ENCODE data around the gene MAML2.
A peak's percentile ranks its signal among the peaks of the same experiment; 100 is the strongest.

MAML2 gene

GRCh38 chr11:95984072-95984471 is 358.9 kb downstream of the MAML2 start:
- H3K4me3 ChIP-seq (ENCODE audit: low read length) = no peak overlapping the region
- no peak for TF ChIP-seq CTCF (conservative IDR thresholded peaks at IDR 0.05; ENCODE audit: low read depth, low read length)
- DNase-seq (ENCODE audit: low read depth) = no peak

- DNase-seq (ENCODE audit: low read depth) = no peak
- no peak for TF ChIP-seq CTCF (conservative IDR thresholded peaks at IDR 0.05; ENCODE audit: low read depth, low read length)
- H3K4me3 ChIP-seq (ENCODE audit: low read length) = no peak overlapping the region
These were observed 365.3 kb downstream of the MAML2 start for GRCh38 chr11:95977534-95978174.

- DNase-seq (ENCODE audit: low read depth) = no peak
- no peak for TF ChIP-seq CTCF (conservative IDR thresholded peaks at IDR 0.05; ENCODE audit: low read depth, low read length)
- no peak overlapping the region for H3K4me3 ChIP-seq (ENCODE audit: low read length)
These were observed 366.4 kb downstream of the MAML2 start for GRCh38 chr11:95976550-95976949.

- no peak for DNase-seq (ENCODE audit: low read depth)
- H3K4me3 ChIP-seq (ENCODE audit: low read length) = no peak overlapping the region
- no peak for TF ChIP-seq CTCF (conservative IDR thresholded peaks at IDR 0.05; ENCODE audit: low read depth, low read length)
These were observed 367.7 kb downstream of the MAML2 start for GRCh38 chr11:95975343-95975742.

GRCh38 chr11:95972060-95972459 is 370.9 kb downstream of the MAML2 start:
- TF ChIP-seq CTCF (conservative IDR thresholded peaks at IDR 0.05; ENCODE audit: low read depth, low read length) = no peak
- no peak overlapping the region for H3K4me3 ChIP-seq (ENCODE audit: low read length)
- no peak for DNase-seq (ENCODE audit: low read depth)

GRCh38 chr11:95968585-95968984 is 374.4 kb downstream of the MAML2 start:
- H3K4me3 ChIP-seq (ENCODE audit: low read length) = no peak overlapping the region
- no peak for DNase-seq (ENCODE audit: low read depth)
- peak; percentile 54 for TF ChIP-seq CTCF (conservative IDR thresholded peaks at IDR 0.05; ENCODE audit: low read depth, low read length)

GRCh38 chr11:95964281-95964680 is 378.7 kb downstream of the MAML2 start:
- DNase-seq (ENCODE audit: low read depth) = no peak
- TF ChIP-seq CTCF (conservative IDR thresholded peaks at IDR 0.05; ENCODE audit: low read depth, low read length) = no peak
- no peak overlapping the region for H3K4me3 ChIP-seq (ENCODE audit: low read length)
